ENCODE data around the gene TBX1.

TBX1 gene

GRCh38 chr22:19739448-19739895, 21.1 kb upstream of the TBX1 start:
- DNase-seq = no peak

GRCh38 chr22:19739911-19740449, 20.6 kb upstream of the TBX1 start:
- no peak for DNase-seq

GRCh38 chr22:19740586-19740985, 20.0 kb upstream of the TBX1 start:
- no peak for DNase-seq

- DNase-seq = no peak
Observed at GRCh38 chr22:19741053-19741452, 19.5 kb upstream of the TBX1 start.

- no peak for DNase-seq
Observed at GRCh38 chr22:19742160-19743066, 18.2 kb upstream of the TBX1 start.

- no peak for DNase-seq
Observed at GRCh38 chr22:19743081-19743480, 17.5 kb upstream of the TBX1 start.

GRCh38 chr22:19743651-19744050, 16.9 kb upstream of the TBX1 start:
- no peak for DNase-seq

- DNase-seq = no peak
Observed at GRCh38 chr22:19744350-19745006, 16.1 kb upstream of the TBX1 start.

GRCh38 chr22:19745155-19746101, 15.2 kb upstream of the TBX1 start:
- DNase-seq = peak in 1 of 2 experiments; percentile 9

GRCh38 chr22:19746726-19747125, 13.9 kb upstream of the TBX1 start:
- DNase-seq = no peak

- no peak for DNase-seq
Observed at GRCh38 chr22:19747551-19747950, 13.0 kb upstream of the TBX1 start.

GRCh38 chr22:19748139-19748538, 12.4 kb upstream of the TBX1 start:
- no peak for DNase-seq

- no peak for DNase-seq
Observed at GRCh38 chr22:19748991-19749664, 11.4 kb upstream of the TBX1 start.

GRCh38 chr22:19749876-19750275, 10.7 kb upstream of the TBX1 start:
- DNase-seq = no peak

GRCh38 chr22:19750507-19751490, 9.8 kb upstream of the TBX1 start:
- no peak for DNase-seq

GRCh38 chr22:19751497-19752245, 8.9 kb upstream of the TBX1 start:
- DNase-seq = no peak

GRCh38 chr22:19753090-19753842, 7.3 kb upstream of the TBX1 start:
- DNase-seq = no peak

GRCh38 chr22:19753996-19754700, 6.4 kb upstream of the TBX1 start:
- DNase-seq = no peak

GRCh38 chr22:19754701-19755144, 5.9 kb upstream of the TBX1 start:
- no peak for DNase-seq
